Skeletal muscle cell (primary cell): Measurements from ENCODE around the gene NAV2.
A peak's percentile ranks its signal among the peaks of the same experiment; 100 is the strongest.
"Not testable (repeated sequence)": the region's sequence is repeated elsewhere in the genome, so short reads cannot be mapped to it uniquely, and the experiment has no call there.

Experiments used
- DNase-seq: peaks from one replicate; pipeline ENCODE4 v3.0.0-alpha.2; 2010; ENCODE audit warnings: low read depth
- H3K4me3 ChIP-seq: 2 replicates; pipeline ENCODE4 v1.5.1; 2011; ENCODE audit warnings: low read depth, mild to moderate bottlenecking, control low read depth, low read length, moderate library complexity

NAV2 gene

GRCh38 chr11:19869946-19870589, 157.4 kb downstream of the NAV2 start:
- no peak for DNase-seq

GRCh38 chr11:19871531-19871930, 158.9 kb downstream of the NAV2 start:
- H3K4me3 ChIP-seq, result no peak overlapping the region
- DNase-seq, result no peak

More at GRCh38 chr11:19869946-19870589, 157.4 kb downstream of the NAV2 start:
- H3K4me3 ChIP-seq, result no peak overlapping the region

- no peak for DNase-seq
- no peak overlapping the region for H3K4me3 ChIP-seq
Observed at GRCh38 chr11:19872512-19873145, 160.0 kb downstream of the NAV2 start.

- no peak overlapping the region for H3K4me3 ChIP-seq
- DNase-seq, result no peak
Observed at GRCh38 chr11:19873730-19874129, 161.1 kb downstream of the NAV2 start.

- H3K4me3 ChIP-seq, result no peak overlapping the region
- no peak for DNase-seq
Observed at GRCh38 chr11:19874266-19874665, 161.6 kb downstream of the NAV2 start.

- no peak overlapping the region for H3K4me3 ChIP-seq
- DNase-seq, result no peak
Observed at GRCh38 chr11:19876750-19877149, 164.1 kb downstream of the NAV2 start.

DNA sequence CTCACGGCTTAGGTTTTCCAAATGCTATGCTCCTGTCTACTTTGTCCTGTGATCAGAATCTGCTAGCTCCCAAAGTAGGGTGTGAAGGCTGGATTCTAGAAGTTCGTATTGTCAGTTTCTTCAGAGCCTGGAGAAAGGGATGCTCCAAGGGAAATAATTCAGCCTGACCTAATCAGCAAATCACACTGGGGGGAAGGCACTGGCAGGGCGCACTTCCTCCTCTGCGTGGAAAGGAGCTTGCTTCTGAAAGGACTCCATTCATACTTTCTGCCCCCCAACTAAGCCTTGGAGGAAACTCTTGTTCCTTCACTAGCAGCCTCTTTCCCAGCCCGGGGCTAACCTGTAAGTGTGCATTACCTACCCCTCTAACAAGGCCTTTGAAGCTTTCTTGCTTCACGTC, 165.9 kb downstream of the NAV2 start:
- DNase-seq, result no peak
- no peak overlapping the region for H3K4me3 ChIP-seq

DNA sequence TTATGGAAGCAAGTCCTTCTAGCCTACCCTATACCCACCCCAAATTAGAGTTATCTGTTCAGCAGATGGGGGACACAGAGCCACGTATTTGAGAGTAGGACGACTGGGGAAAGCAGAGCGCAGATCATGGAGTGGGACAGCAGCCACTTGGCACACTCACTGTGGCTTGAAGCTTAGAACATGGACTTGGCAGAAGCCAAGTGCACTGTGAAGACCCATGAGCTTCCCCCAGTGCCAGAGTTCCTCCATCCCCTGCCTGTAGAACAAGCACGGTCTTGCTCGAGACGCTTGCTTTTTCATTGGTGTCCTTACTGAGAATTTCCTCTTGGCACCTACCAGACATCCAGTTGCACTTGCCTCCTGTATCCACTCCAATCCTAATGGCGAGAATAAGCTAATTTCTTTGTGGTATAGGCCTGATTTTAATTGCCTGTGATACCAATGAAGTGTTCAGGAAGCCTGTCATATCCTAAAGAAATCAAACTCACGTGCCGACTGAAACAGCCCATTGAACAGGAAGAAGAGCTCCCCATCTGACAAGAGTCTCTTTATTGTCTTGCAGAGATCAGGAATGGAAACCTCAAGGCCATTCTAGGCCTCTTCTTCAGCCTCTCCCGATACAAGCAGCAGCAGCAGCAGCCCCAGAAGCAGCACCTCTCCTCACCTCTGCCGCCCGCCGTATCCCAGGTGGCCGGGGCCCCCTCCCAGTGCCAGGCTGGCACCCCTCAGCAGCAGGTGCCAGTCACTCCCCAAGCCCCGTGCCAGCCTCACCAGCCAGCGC, 166.9 kb downstream of the NAV2 start:
- H3K4me3 ChIP-seq, result no peak overlapping the region
- DNase-seq, result no peak

GRCh38 chr11:19880088-19880345, 167.4 kb downstream of the NAV2 start:
- H3K4me3 ChIP-seq, result no peak overlapping the region
- no peak for DNase-seq

- DNase-seq, result no peak
- H3K4me3 ChIP-seq, result no peak overlapping the region
Observed at GRCh38 chr11:19881177-19881576, 168.5 kb downstream of the NAV2 start.

- no peak for DNase-seq
- no peak overlapping the region for H3K4me3 ChIP-seq
Observed at GRCh38 chr11:19882356-19882755, 169.7 kb downstream of the NAV2 start.

DNA sequence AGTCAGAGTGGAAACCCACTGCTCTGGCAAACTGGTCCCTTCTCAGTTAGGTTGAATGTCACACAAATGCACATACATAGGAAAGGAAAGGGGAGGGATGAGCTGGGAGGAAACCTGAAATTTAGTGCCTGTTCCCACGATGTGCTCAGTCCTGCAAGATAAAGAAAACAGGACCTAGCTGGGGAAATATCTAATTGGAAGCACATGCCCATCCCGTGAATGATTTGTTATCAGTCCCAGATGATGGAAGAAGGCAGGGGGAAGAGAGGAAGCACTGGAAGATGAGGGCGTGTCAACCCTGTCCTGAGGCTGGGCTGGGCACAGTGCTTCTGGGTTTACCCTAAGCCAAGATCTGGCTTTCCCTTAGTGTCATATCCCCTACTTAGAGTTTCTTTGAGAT, 173.9 kb downstream of the NAV2 start:
- H3K4me3 ChIP-seq, result no peak overlapping the region
- no peak for DNase-seq

GRCh38 chr11:19887842-19888241, 175.2 kb downstream of the NAV2 start:
- no peak for DNase-seq
- H3K4me3 ChIP-seq, result no peak overlapping the region

- DNase-seq, result no peak
- no peak overlapping the region for H3K4me3 ChIP-seq
Observed at GRCh38 chr11:19889531-19889930, 176.9 kb downstream of the NAV2 start.

DNA sequence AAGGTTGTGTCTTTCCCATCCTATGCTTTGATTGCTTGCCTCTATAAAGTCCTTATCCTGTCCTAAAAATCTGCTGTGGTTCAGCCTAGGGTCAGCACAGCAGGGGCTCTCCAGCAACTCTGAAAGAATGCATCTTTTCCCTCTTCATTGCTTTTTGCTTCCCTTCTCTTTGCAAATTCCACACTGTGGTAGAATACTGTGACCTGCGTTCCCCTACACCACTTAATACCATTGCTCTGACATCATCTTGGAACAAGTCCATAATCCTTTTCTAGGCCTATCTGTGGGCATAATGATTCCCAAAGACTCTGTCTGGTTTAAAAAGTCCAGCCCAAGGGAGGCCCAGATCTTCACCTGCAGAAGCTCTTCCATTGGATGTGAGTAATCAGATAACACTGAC, 177.7 kb downstream of the NAV2 start:
- no peak overlapping the region for H3K4me3 ChIP-seq
- DNase-seq, result peak; percentile 59

DNA sequence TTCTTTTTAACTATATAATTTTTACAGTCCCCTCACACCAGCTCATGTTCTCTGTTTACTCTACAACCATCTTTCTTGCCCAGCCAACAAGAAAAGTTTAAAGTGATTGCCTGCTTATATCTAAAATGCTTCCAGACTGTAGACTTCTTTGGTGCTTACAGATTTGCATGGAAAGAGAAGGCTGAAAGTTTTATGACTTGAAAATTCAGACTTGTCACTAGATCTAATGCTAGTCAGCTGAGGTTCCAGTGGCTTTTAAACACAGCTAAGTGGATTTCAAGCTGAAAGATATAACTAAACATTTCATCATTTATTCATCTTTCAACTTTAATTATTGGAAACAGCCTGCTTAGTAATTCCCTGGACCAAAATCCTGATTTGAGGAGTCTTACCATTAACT, 178.4 kb downstream of the NAV2 start:
- H3K4me3 ChIP-seq, result no peak overlapping the region
- no peak for DNase-seq

DNA sequence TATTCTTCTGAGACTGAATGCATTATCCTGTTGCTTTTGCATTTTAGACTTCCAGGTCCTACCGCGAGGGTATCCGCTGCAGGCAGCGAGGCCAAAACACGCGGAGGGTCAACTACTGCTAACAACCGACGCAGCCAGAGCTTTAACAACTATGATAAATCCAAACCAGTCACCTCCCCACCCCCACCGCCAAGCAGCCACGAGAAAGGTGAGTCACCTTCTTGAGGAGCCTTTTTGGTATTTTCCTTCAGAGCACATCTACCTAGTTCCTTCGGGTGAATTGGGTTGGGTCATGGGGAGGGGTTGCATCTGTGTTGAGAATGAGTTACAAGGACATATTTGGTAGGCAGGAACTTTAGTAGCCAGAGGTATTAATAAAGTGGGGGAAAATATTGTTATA, 179.8 kb downstream of the NAV2 start:
- no peak overlapping the region for H3K4me3 ChIP-seq
- DNase-seq, result no peak

DNA sequence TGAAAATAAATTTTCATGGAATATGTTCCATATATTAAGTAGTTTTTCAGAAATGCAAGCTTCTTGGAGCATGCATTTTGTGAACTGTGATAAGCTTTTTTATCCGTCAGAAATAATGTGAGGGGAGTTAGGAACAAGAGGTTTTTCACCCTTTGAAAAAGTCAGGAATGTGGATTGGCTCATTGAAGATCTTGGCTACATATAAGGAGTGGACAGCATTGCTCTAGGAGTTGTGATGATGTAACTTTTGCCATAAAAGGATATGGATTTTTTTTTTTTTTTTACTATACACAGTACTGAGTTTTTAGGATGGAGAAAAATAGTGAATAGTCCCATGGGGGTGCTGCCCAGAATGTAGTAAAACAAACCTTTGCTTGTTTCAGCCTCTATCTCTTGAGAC, 180.2 kb downstream of the NAV2 start:
- no peak for DNase-seq
- no peak overlapping the region for H3K4me3 ChIP-seq

DNA sequence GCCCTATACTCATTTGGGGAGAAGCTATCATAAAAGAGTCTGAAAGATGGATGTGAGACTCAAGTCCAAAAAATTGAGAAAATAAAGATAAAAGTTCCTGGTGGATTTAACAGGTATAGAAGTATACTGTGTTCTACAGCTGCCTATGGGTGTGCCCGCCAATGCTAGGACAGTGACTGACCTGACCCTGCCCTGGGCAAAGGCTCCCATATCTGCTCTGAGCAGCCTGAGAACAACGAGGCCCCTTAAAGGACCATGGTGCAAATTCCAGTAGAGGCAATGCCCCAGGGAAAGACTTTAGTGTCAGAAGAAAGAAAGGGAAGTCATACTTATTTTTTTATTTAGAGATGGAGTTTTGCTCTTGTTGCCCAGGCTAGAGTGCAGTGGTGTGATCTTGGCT, 181.8 kb downstream of the NAV2 start:
- DNase-seq, result no peak
- no peak overlapping the region for H3K4me3 ChIP-seq

DNA sequence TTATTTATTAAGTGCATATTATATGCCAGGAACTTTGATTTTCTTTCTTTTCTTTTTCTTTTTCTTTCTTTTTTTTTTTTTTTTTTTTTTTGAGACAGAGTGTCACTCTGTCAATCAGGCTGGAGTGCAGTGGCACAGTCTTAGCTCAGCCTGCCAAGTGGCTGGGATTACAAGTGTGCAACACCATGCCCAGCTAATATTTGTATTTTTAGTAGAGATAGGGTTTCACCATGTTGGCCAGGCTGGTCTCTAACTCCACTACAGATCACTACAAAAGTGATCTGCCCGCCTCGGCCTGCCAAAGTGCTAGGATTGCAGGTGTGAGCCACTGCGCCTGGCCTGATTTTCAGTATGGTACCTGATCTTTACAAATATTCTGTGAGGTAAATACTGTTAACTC, 182.4 kb downstream of the NAV2 start:
- DNase-seq, H3K4me3 ChIP-seq: not testable (repeated sequence)

DNA sequence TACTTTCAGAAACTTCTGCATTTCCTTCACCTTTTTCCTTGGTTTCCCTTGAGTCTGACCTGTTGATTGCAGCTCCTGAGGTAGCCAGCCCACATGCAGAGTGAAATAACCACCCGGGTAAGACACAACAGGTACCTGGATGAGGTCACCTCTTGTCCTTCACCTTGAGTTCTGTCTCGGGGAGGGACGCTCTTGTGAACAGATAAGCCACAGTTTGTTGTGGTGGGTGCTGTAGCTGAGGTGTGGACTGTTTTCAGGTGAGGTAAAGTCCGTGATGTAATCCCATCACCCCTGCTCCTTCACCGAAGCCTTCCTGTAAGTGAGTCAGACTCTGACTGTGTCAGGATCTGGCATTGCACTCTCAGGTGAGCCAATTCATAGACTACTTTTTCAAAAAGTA, 183.1 kb downstream of the NAV2 start:
- no peak overlapping the region for H3K4me3 ChIP-seq

More for the DNA sequence above, 183.1 kb downstream of the NAV2 start:
- DNase-seq, result no peak
